ENCODE data around the gene MCTP1. TPM values are rescaled to one million over a fixed set of nuclear protein-coding genes. Genes with fewer than 3 reads are reported as not detected.
A peak's percentile ranks its signal among the peaks of the same experiment; 100 is the strongest.

The MCTP1 gene
- total RNA-seq, 1 donor, result 16.7 TPM

GRCh38 chr5:95081500-95081960 is 203.4 kb downstream of the MCTP1 start:
- DNase-seq (ENCODE audit: low read depth in 2 of 3, low spot score in 2 of 3), result peak in 2 of 3 donors; percentile 82 to 84

DNA sequence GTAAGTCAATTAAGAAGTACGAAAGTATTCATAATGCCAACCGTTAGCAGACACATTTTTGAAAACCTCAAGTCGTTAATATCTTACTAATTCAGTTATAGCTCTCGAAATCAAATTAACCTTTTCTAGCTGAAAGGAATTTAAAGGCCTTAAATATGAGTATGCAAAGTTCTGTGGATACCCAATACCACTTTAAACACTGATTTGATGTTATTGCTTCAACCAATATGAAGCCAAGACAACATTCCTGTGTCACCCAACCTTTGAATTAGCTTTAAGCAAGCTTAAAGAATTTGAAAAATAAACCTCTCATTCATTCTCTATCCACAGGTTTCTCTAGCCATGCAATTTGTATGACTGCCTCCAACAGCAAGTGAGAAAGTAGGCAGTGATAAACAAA is 204.5 kb downstream of the MCTP1 start:
- DNase-seq (ENCODE audit: low read depth in 2 of 3, low spot score in 2 of 3), result no peak

DNA sequence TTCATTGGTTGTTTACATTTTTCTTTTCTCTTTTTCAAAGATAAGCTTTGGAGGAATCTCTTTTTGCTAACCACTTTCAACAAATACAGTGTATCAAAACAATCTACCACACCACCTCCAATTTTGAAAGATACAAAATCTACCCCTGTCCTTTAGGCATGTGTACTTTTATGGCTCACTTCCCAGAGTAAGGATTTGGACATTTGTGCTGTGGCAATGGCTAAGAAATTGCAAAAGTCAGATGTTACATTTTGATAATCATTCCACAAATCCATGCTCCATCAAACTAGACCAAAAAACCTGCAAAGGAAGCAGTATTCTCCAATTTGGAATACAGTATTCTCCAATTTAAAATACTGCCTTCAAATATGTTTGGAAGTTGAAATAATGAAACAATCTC is 204.9 kb downstream of the MCTP1 start:
- no peak for DNase-seq (ENCODE audit: low read depth in 2 of 3, low spot score in 2 of 3)

- no peak for DNase-seq (ENCODE audit: low read depth in 2 of 3, low spot score in 2 of 3)
These were observed 206.0 kb downstream of the MCTP1 start for GRCh38 chr5:95078868-95079267.

DNA sequence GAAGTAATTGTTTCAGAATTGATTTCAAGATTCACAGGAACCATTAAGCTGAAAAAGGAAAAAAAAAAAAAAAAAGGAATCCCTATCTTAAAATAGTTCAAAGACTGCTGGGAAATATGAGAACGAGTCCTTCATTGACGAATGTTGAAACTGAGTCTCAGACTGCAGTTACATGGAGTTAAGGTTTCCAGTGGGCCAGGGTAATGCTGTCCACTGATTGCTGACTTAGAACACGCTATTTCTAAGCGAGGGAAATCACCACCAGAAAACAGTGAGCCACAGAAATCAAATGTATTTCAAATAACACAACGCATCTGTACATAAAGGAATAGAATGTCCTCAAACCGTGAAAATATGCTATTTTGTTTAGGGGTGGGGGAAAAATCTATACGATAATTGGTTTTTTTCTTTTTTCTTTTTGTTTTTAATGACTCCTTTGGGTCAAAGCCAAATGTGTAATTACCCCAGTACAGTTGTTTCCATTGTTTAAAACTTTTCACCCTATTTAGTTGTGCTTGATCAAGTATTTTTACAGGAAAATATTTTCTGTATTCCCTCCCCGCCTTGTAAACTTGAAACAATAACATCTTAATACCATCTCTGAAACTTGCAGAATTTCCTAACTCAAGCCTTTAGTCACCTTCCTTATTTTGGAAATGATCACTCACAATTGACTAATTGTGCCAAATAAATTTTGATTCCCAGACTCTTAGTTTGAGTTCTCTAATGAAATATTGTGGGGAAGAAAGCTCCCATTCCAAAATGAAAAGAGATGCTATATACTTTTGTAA is 208.3 kb downstream of the MCTP1 start:
- DNase-seq (ENCODE audit: low read depth in 2 of 3, low spot score in 2 of 3), result no peak

DNA sequence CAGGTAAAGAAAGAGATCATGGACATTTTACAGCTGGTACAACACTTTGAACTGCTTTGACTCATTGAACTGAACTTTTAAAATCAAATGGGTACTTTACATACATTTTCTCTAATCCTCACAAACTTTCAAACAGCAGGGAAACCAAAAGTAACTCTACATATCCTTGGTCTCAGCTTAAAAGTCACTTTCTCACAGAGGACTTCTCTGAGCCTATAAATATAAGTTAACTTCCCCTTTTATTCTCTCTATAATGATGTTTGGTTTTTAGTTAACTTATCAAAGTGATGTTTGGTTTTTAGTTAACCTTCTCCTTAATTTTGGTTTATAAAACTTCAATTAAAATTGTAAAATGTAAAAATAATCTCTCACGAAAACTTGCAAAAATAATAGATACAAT is 209.8 kb downstream of the MCTP1 start:
- peak in 1 of 3 donors; percentile 53 for DNase-seq (ENCODE audit: low read depth in 2 of 3, low spot score in 2 of 3)

DNA sequence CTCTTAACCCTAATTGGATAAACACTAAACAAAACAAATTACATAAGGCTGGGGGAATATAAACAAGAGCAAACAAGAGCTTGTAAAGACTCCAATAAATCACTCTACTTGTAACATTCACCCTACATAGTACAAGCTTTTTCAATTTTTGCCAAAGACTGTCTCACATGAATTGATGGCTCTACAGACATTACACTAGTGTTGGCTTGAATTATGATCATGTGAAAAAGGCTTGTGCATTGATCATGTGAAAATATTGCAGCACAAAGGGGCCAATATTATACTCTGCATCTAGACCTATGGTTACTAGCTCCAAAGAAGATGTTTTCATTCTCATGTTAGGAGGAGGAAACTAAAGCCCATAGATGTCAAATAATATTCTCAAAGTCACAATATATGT is 212.6 kb downstream of the MCTP1 start:
- DNase-seq (ENCODE audit: low read depth in 2 of 3, low spot score in 2 of 3), result no peak

DNA sequence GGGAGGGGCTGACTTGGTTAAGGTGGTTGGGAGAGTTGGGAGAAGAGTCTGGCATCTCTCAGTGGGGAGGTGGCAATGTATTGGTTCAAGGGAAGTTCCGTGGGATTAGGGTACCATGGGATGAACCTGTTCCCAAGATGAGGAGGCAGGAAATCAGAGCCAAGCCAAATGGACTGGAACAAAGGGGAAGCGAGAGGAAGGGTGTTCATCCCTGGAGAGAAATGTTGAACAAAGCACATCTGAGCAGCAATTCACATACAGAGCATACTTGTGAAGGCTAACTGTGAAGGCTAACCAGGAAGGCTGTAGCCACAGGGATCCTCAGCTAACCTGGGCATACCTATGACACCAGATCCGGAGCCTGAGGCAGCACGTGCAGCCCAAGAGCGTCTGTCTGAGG is 214.0 kb downstream of the MCTP1 start:
- no peak for DNase-seq (ENCODE audit: low read depth in 2 of 3, low spot score in 2 of 3)

DNA sequence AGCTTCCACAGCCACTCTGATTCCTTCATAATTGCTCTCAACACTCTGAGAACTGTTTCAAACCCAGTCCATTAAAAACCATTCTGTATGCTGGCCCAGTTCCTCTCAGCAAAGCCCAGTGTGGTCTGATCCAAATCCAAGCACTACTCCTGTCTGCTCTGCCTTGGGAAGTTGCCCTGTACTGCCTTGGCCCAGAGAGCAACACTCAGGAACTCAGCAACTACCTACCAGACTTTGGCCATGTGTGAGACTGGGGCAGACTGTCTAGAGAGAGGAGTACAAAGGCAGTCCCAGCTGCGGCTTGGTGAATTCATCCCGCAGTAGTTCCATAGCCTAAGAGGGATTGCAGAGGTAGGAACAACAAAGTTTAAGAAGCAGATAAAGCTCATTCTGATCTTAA is 214.4 kb downstream of the MCTP1 start:
- DNase-seq (ENCODE audit: low read depth in 2 of 3, low spot score in 2 of 3), result no peak

DNA sequence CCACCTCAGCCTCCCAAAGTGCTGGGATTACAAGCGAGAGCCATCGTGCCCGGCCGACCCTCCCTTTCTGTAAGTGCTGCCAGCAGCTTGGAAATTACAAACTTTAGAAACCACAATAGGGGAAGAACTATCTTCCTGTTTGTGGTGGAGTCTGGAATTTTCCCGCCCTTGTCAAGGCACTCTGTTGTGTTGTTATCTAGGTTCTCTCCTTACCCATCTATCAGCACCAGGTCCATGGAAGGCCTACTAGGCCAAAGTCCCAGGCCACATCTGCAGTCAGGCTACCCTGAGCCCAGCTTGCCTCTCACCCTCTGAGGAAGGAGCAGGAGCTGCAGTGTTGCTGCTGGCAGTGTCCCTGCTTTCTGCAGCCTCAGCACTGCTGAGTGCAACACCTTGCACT is 214.9 kb downstream of the MCTP1 start:
- DNase-seq (ENCODE audit: low read depth in 2 of 3, low spot score in 2 of 3), result peak in 2 of 3 donors; percentile 9 to 22

GRCh38 chr5:95069021-95069420 is 215.9 kb downstream of the MCTP1 start:
- no peak for DNase-seq (ENCODE audit: low read depth in 2 of 3, low spot score in 2 of 3)

DNA sequence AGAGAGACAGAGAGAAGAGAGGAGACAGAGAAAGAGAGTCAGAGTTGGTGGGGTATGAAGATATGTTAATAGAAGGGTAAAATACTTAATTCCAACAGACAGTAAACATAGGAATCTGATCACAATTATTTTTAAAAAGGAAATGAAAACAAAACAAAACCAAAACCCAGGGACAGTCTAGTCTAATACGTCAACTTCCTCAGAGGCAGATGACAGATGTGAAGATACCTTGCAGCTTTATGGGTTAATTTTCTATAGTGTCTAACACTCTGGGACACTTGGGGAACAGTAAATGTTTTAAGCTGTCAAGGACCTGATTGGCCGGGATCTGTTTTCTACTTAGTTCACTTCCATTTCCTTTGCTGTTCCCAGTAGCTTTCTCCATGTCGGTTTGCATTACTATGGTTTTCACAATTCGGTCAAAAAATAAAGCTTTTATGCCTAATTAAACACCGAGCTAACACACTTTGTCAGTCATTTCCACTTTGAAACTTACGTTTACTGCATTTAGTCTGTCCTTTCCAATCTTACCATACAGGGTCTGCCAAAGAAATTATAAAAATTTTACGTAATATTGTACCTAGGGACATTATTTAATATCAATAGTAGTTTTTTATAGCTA is 216.5 kb downstream of the MCTP1 start:
- DNase-seq (ENCODE audit: low read depth in 2 of 3, low spot score in 2 of 3), result no peak

- DNase-seq (ENCODE audit: low read depth in 2 of 3, low spot score in 2 of 3), result no peak
These were observed 218.8 kb downstream of the MCTP1 start for GRCh38 chr5:95066048-95066447.

GRCh38 chr5:95063492-95063891 is 221.4 kb downstream of the MCTP1 start:
- no peak for DNase-seq (ENCODE audit: low read depth in 2 of 3, low spot score in 2 of 3)

GRCh38 chr5:95060098-95060497 is 224.8 kb downstream of the MCTP1 start:
- peak in 2 of 3 donors; percentile 20 for DNase-seq (ENCODE audit: low read depth in 2 of 3, low spot score in 2 of 3)

GRCh38 chr5:95059636-95060035 is 225.3 kb downstream of the MCTP1 start:
- no peak for DNase-seq (ENCODE audit: low read depth in 2 of 3, low spot score in 2 of 3)

GRCh38 chr5:95057615-95058014 is 227.3 kb downstream of the MCTP1 start:
- DNase-seq (ENCODE audit: low read depth in 2 of 3, low spot score in 2 of 3), result peak in 2 of 3 donors; percentile 36 to 84

DNA sequence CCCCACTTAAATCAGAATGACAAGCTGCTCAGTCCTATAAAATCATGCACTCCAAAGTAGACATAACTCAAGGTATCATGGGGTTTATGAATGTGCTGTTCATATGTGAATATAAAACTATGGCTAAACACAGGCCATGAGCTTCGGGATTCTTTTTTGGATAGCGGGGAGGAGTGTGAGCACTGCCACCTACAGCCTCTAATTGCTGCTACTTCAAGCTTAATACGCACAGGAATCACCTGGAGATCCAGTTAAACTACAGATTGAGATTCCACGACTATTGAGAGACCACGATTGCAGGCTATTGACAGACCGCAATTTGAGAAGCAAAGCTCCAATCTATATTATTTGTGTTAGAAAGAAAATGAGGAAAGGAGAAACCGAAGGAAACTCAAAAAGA is 231.6 kb downstream of the MCTP1 start:
- no peak for DNase-seq (ENCODE audit: low read depth in 2 of 3, low spot score in 2 of 3)

DNA sequence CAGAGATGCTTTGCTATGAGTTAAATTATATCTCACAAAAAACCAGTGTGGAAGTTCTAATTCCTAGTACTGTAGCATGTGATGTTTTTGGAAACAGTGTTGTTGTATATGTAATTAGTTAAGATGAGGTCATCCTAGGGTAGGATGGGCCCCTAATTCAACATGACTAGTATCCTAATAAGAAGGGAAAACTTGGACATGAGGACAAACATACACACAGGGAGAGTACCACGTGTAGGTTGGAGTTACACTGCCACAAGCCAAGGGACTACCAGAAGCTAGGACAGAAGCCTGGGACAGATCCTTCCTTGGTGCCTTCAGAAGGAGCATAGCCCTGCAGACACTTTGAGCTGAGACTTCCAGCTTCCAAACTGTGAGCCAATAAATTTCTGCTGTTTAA is 234.2 kb downstream of the MCTP1 start:
- DNase-seq (ENCODE audit: low read depth in 2 of 3, low spot score in 2 of 3), result no peak

DNA sequence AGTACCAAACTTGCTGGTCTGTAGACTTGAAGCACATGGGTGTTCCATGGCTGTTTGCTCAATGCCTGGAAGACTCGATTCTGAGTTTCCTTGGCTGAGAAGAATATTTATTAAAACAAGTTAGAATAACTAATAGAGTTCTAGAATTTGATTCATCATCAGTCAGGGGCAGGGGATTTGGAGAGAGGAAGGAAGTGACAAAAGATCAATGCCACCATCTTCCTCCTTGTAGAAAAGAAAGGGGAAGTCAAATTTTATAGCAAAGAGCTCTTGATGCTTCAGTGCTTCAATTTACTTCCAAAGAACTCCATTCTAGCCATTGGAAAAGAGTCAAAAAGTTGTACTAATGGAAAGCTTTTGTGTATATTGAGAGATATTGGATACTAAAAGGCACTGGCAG is 236.3 kb downstream of the MCTP1 start:
- DNase-seq (ENCODE audit: low read depth in 2 of 3, low spot score in 2 of 3), result peak in 2 of 3 donors; percentile 40 to 80

- DNase-seq (ENCODE audit: low read depth in 2 of 3, low spot score in 2 of 3), result peak in 1 of 3 donors; percentile 60
These were observed 239.5 kb downstream of the MCTP1 start for GRCh38 chr5:95045181-95045965.

Measured in hematopoietic multipotent progenitor cell (in vitro differentiated cells).